Measurements from ENCODE around the gene F2RL1.
A peak's percentile ranks its signal among the peaks of the same experiment; 100 is the strongest.
"Not testable (repeated sequence)": the region's sequence is repeated elsewhere in the genome, so short reads cannot be mapped to it uniquely, and the experiment has no call there.

Gene F2RL1

DNA sequence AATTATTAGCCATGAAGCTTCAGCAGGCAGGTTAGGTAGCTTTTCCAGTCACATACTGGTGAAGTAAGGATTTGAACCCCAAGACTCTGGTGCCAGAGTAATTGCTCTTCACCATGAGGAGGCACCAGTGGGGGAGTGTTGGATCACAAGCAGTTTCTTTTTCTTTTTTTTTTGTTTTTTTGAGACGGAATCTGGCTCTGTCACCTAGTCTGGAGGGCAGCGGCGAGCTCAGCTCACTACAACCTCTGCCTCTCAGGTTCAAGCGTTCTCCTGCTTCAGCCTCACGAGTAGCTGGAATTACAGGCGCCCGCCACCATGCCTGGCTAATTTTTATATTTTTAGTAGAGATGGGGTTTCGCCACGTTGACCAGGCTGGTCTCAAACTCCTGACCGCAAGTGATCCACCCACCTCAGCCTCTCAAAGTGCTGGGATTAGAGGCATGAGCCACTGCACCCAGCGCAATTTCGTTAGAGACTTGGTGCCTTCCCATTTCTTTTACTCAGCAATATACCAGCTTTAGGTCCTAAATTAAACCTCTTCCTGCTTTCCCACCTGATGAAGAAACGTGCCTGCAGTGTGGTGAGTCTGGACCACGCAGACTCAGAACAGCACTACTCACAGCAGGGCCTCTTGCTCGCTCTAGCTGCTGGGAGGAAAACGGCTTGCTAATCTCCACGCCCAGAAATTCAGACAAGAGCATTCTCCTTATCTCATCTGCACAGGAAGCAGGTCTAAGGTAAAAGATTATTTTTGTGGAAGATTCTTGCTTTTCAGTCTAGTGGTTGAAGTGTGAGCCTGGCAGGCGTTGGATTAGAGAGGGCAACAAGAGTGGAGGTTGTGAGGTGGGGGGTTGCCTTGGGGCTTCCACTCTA is 30.8 kb downstream of the F2RL1 start, which contains the start of gene S100Z:
TSS of gene S100Z (plus strand) at position 596 of the 873 bp plus-strand sequence. CDS start 25,346 bp downstream, outside the sequence.
- no peak for DNase-seq

GRCh38 chr5:76850543-76851145 is 31.8 kb downstream of the F2RL1 start:
- no peak for DNase-seq

DNA sequence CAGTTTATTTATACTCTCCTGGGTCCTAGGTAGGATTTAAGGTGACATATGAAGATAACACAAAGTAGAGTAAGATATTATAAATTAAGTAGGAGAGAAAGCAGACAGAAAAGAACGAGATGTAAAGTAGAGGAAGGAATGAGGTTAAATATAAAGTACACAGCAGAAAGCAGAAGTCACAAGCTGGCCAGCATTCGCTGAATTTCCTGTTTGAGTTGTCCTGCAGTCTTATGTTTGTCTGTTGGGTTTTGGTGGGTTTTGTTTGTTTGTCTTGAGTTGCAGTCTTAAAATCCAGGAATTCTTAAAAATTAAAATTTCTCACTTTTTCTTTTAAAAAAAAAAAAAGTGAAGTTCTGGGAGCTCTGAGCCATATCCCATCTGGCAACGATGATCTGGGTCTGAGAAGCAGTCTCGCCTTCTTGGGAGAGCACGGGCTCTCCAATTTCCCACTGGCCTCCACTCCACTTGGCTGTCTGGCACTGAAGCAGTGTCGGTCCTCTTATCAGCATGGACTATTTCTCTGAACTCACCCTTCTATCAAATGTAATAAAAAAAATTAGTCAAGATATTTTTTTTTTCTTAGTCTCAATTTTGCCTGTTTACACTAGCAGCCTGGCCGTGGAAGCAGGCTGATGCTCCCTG is 33.0 kb downstream of the F2RL1 start:
- DNase-seq, result peak in 2 of 56 donors; percentile 4 to 19

- DNase-seq, result no peak
These were observed 33.9 kb downstream of the F2RL1 start for GRCh38 chr5:76852772-76853171.

DNA sequence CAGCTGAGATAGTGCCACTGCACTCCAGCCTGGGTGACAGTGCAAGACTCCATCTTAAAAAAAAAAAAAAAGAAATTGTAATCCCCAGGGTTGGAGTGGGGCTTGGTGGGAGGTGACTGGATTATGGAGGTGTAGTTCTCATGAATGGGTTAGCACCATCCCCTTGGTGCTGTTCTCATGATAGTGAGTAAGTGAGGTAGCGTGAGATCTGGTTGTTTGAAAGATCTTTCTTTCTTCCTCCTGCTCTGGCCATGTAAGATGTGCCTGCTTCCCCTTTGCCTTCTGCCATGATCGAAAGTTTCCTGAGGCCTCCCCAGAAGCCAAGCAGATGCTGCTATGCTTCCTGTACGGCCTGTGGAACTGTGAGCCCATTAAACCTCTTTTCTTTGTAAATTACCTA is 34.9 kb downstream of the F2RL1 start:
- not testable (repeated sequence) for DNase-seq

DNA sequence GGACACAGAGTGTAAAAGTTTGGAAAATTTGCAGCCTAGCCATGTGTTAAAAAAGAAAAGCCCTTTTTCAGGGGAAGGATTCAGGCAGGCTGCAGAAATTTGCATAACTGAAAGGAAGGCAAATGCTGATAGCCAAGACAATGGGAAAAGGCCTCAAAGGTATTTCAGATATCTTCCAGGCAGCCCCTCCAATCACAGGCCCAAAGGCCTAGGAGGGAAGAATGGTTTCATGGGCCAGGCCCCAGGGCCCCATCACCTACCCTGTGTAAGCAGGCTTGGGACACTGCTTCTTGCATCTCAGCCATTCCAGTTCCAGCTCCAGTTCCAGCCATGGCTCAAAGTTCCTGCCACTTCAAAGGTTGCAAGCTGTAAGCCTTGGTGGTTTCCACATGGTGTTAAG is 35.8 kb downstream of the F2RL1 start:
- no peak for DNase-seq

GRCh38 chr5:76855501-76855900 is 36.7 kb downstream of the F2RL1 start:
- DNase-seq, result not testable (repeated sequence)

GRCh38 chr5:76855961-76856360 is 37.1 kb downstream of the F2RL1 start:
- DNase-seq, result peak in 5 of 56 donors; percentile 3 to 32 (median 14)

GRCh38 chr5:76856800-76857199 is 38.0 kb downstream of the F2RL1 start:
- not testable (repeated sequence) for DNase-seq

GRCh38 chr5:76859591-76860247 is 40.9 kb downstream of the F2RL1 start:
- no peak for DNase-seq

- no peak for DNase-seq
These were observed 42.8 kb downstream of the F2RL1 start for GRCh38 chr5:76861612-76862011.

DNA sequence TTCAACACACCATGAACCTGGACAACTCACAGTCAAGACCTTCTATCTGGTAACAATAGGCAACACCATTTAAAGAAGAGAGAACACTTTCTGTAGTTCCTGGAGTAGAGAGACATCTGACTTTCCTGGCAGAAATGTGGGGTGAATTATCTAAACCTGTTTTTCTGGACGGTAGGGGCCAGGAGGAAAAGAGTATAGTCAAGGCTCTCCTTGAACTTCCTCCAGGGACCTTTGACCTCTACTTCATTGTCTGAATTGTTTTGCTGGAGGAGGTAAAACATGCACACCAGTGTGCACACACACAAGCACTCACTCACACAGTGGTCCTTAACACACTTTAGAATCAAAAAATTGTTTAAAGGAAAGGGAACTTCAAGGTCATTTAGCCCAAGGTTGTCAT is 44.2 kb downstream of the F2RL1 start:
- no peak for DNase-seq

- DNase-seq, result no peak
These were observed 47.7 kb downstream of the F2RL1 start for GRCh38 chr5:76866503-76866902.

- no peak for DNase-seq
These were observed 48.2 kb downstream of the F2RL1 start for GRCh38 chr5:76867038-76867437.

GRCh38 chr5:76867827-76868693 is 49.2 kb downstream of the F2RL1 start:
- DNase-seq, result peak in 46 of 56 donors; percentile 2 to 80 (median 19)

DNA sequence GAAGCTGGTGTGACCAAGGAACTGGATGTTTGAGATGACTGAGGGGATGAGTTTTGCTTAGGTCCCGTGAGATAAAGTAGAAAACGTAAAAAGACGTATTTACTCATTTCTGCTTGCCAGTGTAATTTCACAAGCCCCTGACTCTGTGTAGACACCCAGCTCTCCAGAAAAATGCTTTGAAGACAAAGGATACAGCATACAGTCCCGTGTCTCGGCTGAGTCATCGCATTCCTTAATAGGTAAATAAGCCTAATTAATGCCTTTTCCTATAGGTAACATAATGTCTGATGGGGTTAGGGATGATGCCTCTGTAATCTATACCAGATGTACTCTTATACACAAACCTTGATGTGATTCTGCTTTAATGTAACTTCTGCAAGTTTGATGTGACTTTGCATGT is 51.2 kb downstream of the F2RL1 start:
- DNase-seq, result no peak

GRCh38 chr5:76874088-76874581 is 55.3 kb downstream of the F2RL1 start:
- no peak for DNase-seq
